ENCODE measurements around the gene PDGFRB.

DNA sequence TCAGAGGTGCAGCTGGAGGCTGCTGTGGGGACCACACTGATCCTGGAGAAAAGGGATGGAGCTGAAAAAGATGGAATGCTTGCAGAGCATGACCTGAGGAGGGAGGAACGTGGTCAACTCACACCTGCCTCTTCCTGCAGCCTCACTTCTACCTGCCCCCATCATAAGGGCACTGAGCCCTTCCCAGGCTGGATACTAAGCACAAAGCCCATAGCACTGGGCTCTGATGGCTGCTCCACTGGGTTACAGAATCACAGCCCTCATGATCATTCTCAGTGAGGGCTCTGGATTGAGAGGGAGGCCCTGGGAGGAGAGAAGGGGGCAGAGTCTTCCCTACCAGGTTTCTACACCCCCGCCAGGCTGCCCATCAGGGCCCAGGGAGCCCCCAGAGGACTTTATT, 28.4 kb upstream of the PDGFRB start:
- TF ChIP-seq, protein P1, sequence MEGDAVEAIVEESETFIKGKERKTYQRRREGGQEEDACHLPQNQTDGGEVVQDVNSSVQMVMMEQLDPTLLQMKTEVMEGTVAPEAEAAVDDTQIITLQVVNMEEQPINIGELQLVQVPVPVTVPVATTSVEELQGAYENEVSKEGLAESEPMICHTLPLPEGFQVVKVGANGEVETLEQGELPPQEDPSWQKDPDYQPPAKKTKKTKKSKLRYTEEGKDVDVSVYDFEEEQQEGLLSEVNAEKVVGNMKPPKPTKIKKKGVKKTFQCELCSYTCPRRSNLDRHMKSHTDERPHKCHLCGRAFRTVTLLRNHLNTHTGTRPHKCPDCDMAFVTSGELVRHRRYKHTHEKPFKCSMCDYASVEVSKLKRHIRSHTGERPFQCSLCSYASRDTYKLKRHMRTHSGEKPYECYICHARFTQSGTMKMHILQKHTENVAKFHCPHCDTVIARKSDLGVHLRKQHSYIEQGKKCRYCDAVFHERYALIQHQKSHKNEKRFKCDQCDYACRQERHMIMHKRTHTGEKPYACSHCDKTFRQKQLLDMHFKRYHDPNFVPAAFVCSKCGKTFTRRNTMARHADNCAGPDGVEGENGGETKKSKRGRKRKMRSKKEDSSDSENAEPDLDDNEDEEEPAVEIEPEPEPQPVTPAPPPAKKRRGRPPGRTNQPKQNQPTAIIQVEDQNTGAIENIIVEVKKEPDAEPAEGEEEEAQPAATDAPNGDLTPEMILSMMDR (IDR thresholded peaks at IDR 0.05 in 2 of 3, conservative IDR thresholded peaks at IDR 0.05 in 1 of 3; ENCODE audit: borderline replicate concordance in 1 of 3, insufficient read depth in 1 of 3, low read depth in 2 of 3, low read length in 2 of 3) = no peak
- no peak for TF ChIP-seq EZH2phosphoT487 (IDR thresholded peaks at IDR 0.05; ENCODE audit: borderline replicate concordance)
- TF ChIP-seq SP1 (IDR thresholded peaks at IDR 0.05; ENCODE audit: low read depth) = no peak
- TF ChIP-seq POLR2A (IDR thresholded peaks at IDR 0.05; ENCODE audit: borderline replicate concordance, extremely low read depth, insufficient read depth, insufficient read length) = no peak
- no peak for TF ChIP-seq POLR2AphosphoS5 (IDR thresholded peaks at IDR 0.05; ENCODE audit: low read depth, low read length)
- TF ChIP-seq, protein P2, sequence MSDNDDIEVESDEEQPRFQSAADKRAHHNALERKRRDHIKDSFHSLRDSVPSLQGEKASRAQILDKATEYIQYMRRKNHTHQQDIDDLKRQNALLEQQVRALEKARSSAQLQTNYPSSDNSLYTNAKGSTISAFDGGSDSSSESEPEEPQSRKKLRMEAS (IDR thresholded peaks at IDR 0.05) = no peak
- TF ChIP-seq EZH2 (IDR thresholded peaks at IDR 0.05) = no peak
- TF ChIP-seq ZFX (IDR thresholded peaks at IDR 0.05) = no peak

All from HCT116 (cell line).